Parathyroid adenoma (tissue), 2 donors: ENCODE data around the gene SPDYE17.
"Not testable (repeated sequence)": the region's sequence is repeated elsewhere in the genome, so short reads cannot be mapped to it uniquely, and the experiment has no call there.

Experiments used
- H2AFZ ChIP-seq: fragments of 300-600 bp; sonication (generic); one replicate; pipeline ENCODE4 v1.7.0; 2017; ENCODE audit warnings: antibody characterized with exemption, mild to moderate bottlenecking
- H3K27ac ChIP-seq: fragments of 300-600 bp; sonication (generic); one replicate; pipeline ENCODE4 v1.7.0; 2017
- H3K27me3 ChIP-seq: fragments of 300-600 bp; sonication (generic); one replicate; pipeline ENCODE4 v1.7.0; 2017; ENCODE audit warnings: low read length; ENCODE audit not compliant: control insufficient read depth, insufficient read depth
- H3K36me3 ChIP-seq: fragments of 300-600 bp; sonication (generic); one replicate; pipeline ENCODE4 v1.7.0; 2017; ENCODE audit warnings: low read length; ENCODE audit not compliant: control insufficient read depth, insufficient read depth
- H3K4me1 ChIP-seq: fragments of 300-600 bp; sonication (generic); one replicate; pipeline ENCODE4 v1.7.0; 2017; ENCODE audit warnings: control low read depth
- H3K4me2 ChIP-seq: fragments of 300-600 bp; sonication (generic); one replicate; pipeline ENCODE4 v1.7.0; 2017; ENCODE audit warnings: low read length
- H3K4me3 ChIP-seq: fragments of 300-600 bp; sonication (generic); one replicate; pipeline ENCODE4 v1.7.0; 2017; ENCODE audit warnings: low read depth, low read length
- H3K79me2 ChIP-seq: fragments of 300-600 bp; sonication (generic); one replicate; pipeline ENCODE4 v1.7.0; 2017; ENCODE audit warnings: control low read depth
- H3K9ac ChIP-seq: fragments of 300-600 bp; sonication (generic); one replicate; pipeline ENCODE4 v1.7.0; 2017; ENCODE audit warnings: mild to moderate bottlenecking
- H3K9me3 ChIP-seq: fragments of 300-600 bp; sonication (generic); one replicate; pipeline ENCODE4 v1.7.0; 2017; ENCODE audit warnings: low read length; ENCODE audit not compliant: control insufficient read depth
- CTCF ChIP-seq: fragments of 300-600 bp; sonication (generic); IDR thresholded peaks from one replicate; pipeline ENCODE4 v1.7.0; 2017; ENCODE audit warnings: antibody characterized with exemption, mild to moderate bottlenecking
- donor health status: primary hyperparathyroidism.

The SPDYE17 gene

DNA sequence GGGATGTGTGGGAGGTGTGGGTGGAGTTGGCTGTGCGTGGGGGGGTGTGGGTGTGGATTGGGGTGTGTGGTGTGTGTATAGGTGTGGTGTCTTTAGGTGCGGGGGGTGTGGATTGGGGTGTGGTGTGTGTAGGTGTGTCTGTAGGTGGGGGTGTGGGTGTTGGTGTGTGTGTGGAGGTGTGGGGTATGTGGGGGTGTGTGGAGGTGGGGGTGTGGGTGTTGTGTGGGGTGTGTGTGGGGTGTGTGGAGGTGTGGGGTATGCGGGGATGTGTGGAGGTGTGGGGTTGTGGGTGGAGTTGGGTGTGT lies 33.9 kb downstream of the SPDYE17 start:
- Histone ChIP-seq H3K9me3 (no peaks in the 10 kb centered on the region), H3K9ac (no peak overlapping the region), H3K27ac (no peak overlapping the region), H3K4me3 (no peak overlapping the region), H3K4me2 (no peak overlapping the region), H2AFZ (no peak overlapping the region), H3K27me3 (no peaks in the 10 kb centered on the region), H3K36me3 (no peaks in the 10 kb centered on the region), H3K79me2 (no peaks in the 10 kb centered on the region), H3K4me1 (no peaks in the 10 kb centered on the region)
- TF ChIP-seq CTCF: no peak

GRCh38 chr7:76997381-76998284 lies 34.5 kb downstream of the SPDYE17 start:
- H3K27me3 ChIP-seq: no peaks in the 10 kb centered on the region
- no peak overlapping the region for H3K9ac ChIP-seq
- no peak overlapping the region for H2AFZ ChIP-seq
- TF ChIP-seq CTCF: no peak
- no peaks in the 10 kb centered on the region for H3K4me1 ChIP-seq
- H3K4me3 ChIP-seq: no peak overlapping the region
- no peak overlapping the region for H3K27ac ChIP-seq
- no peaks in the 10 kb centered on the region for H3K36me3 ChIP-seq
- H3K4me2 ChIP-seq: no peak overlapping the region
- H3K9me3 ChIP-seq: no peaks in the 10 kb centered on the region
- H3K79me2 ChIP-seq: no peaks in the 10 kb centered on the region

DNA sequence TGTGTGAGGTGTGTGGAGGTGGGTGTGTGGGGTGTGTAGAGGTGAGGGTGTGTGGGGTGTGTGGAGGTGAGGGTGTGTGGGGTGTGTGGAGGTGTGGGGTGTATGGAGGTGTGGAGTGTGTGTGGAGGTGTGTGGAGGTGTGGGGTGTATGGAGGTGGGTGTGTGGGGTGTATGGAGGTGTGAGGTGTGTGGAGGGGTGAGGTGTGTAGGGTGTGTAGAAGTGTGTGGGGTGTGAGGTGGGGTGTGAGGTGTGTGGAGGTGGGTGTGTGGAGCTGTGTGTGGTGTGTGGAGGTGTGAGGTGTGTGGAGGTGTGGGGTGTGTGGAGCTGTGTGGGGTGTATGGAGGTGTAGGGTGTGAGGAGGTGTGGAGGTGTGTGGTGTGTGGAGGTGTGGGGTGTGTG lies 35.2 kb downstream of the SPDYE17 start:
- H3K36me3 ChIP-seq, H2AFZ ChIP-seq, H3K27ac ChIP-seq, H3K79me2 ChIP-seq, H3K4me1 ChIP-seq, H3K9ac ChIP-seq, H3K4me2 ChIP-seq, H3K9me3 ChIP-seq, H3K27me3 ChIP-seq, H3K4me3 ChIP-seq: not testable (repeated sequence)

DNA sequence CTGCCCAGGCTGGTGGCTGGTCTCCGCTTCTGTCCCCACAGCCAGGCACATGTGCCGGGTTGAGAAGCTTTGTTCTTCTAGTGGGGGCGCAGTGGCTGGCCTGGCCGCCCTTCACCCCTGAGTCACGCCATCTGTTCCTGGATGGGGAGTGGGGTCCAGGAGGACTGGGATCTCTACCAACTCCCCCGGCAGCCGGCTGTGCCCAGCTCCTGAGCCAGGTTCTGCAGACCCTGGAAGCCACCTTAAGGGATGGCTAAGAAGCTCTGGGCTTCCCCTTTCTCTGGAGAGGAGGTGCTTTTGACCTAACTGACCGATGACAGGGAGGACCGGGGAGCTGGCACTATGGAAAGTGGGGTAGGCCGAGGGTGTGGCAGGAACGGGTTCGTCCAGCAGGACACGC lies 37.9 kb downstream of the SPDYE17 start:
- not testable (repeated sequence) for H3K9me3 ChIP-seq, H3K36me3 ChIP-seq, H3K4me1 ChIP-seq

DNA sequence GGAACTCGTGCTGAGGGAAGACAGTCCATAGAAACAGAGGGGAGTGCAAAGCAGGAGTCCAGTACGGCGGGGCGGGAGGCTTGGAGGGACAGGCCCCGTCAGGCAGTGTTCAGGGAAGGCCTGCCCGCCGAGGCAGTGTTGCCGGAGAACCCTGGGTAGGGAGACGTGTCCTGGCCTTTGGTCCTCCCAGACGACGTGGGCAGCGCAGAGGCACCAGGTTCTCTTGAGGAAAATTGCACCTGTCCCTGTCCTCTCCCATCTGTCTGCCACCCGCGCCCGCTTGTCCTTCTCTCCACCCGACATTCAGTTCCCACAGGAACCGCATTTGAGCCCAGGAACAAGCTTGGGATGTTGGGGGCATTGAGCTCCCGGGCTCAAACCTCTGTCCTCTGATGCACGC lies 38.3 kb downstream of the SPDYE17 start:
- not testable (repeated sequence) for H3K4me2 ChIP-seq, H3K27ac ChIP-seq, H3K79me2 ChIP-seq, H3K27me3 ChIP-seq, H3K9me3 ChIP-seq, H3K4me3 ChIP-seq, H3K9ac ChIP-seq, H3K4me1 ChIP-seq, H2AFZ ChIP-seq, H3K36me3 ChIP-seq

More for the DNA sequence above, 37.9 kb downstream of the SPDYE17 start:
- H3K9ac ChIP-seq, H3K27me3 ChIP-seq, H2AFZ ChIP-seq, H3K79me2 ChIP-seq, H3K27ac ChIP-seq, H3K4me2 ChIP-seq, H3K4me3 ChIP-seq: not testable (repeated sequence)

DNA sequence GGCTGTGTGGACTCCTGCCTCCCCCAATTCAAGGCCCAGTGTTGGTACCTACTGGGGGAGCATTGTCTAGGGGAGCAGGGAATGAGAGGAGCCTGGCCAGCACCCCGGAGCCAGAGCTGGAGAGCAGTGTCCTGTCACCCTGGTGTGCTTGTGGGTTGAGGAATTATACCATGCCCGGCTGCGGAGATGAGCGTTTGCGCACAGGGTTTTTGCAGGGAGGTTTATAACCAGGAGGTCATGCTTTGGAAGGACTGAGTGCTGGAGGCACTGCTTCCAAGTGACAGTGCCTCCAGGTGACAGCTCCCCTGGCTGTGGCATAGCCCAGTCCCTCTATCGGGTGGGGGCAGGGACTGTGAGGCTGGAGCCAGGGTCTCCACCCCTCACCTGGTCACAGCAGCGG lies 39.3 kb downstream of the SPDYE17 start:
- not testable (repeated sequence) for H3K36me3 ChIP-seq, H2AFZ ChIP-seq, H3K4me1 ChIP-seq, H3K27me3 ChIP-seq, H3K4me3 ChIP-seq, H3K27ac ChIP-seq, H3K9me3 ChIP-seq, H3K9ac ChIP-seq, H3K79me2 ChIP-seq, H3K4me2 ChIP-seq

DNA sequence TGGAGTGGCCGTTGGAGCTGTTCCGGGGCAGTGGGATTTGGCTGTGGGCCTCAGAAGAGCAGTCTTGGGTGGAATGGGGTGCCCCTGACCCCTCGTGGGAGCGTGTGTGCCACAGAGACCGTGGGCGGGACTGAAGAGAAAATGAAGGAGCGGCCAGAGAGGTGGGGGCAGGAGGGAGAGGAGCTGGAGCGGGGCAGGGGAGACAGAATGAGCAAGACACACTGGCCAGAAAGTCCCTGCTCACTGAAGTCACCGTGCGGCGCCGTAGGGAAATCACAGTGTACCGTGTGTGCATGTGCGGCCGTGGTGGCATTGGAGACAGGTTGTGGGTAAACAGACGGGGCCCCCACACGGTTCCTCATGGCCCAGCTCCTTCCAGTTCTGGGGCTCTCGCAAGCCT lies 40.0 kb downstream of the SPDYE17 start:
- H3K79me2 ChIP-seq, H3K36me3 ChIP-seq, H3K27me3 ChIP-seq, H3K9me3 ChIP-seq, H3K27ac ChIP-seq, H3K4me1 ChIP-seq, H3K9ac ChIP-seq, H3K4me2 ChIP-seq, H3K4me3 ChIP-seq, H2AFZ ChIP-seq: not testable (repeated sequence)

- H3K79me2 ChIP-seq, H3K4me1 ChIP-seq, H3K27ac ChIP-seq, H3K27me3 ChIP-seq, H3K9me3 ChIP-seq, H2AFZ ChIP-seq, H3K4me2 ChIP-seq, H3K36me3 ChIP-seq, H3K4me3 ChIP-seq, H3K9ac ChIP-seq: not testable (repeated sequence)
Measured at GRCh38 chr7:76990202-76990601, 42.0 kb downstream of the SPDYE17 start.

DNA sequence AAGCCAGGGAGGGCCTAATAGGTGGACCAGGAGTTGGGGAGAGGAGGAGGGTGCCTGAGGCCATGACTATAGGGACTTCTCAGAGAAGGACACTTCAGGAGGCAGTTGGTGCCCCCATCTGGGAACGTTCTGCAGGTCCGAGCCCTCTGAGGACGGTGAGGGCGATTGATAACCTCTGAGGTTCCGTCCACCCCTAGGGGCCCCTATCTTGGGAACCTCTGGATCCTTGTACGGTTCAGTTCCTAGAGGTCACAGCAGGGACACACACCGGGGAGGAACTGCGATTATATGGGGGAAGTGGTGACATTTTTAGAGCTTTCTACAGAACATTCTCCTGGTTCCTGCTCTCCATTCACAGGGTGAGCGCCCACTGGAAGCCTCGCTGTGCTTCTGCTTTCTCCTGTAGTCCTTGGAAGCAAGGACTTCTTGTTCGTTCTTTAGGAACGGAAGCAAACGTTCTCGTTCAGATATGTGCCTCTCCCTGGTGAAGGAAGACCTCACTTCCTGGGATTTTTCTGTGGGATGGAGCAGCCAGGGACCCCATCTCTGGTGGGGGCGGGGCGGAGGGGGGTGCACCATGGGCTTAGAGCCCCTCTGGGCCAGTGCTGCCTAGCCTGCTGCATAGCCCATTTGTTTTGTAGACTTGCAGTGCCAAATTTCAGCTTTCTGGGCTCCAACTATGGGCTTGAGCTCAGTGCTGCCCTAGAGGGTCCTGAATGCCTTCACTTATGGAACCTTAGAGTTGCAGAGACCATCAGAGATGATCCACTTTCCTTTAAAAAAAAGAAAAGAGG lies 46.0 kb downstream of the SPDYE17 start:
- not testable (repeated sequence) for H3K36me3 ChIP-seq, H3K27ac ChIP-seq, H3K79me2 ChIP-seq, H3K4me2 ChIP-seq, H3K4me1 ChIP-seq, H3K27me3 ChIP-seq, H2AFZ ChIP-seq, H3K9ac ChIP-seq, H3K9me3 ChIP-seq, H3K4me3 ChIP-seq
